Measurements from ENCODE around the gene HDAC7. TPM values are rescaled to one million over a fixed set of nuclear protein-coding genes. Genes with fewer than 3 reads are reported as not detected.

Gene HDAC7
- total and polyA plus RNA-seq, 2 donors (not counting 1 experiment from before 2014, with no cell fraction given) = 28.1 to 31.6 TPM

GRCh38 chr12:47856721-47857575, 37.2 kb upstream of the HDAC7 start:
- Histone ChIP-seq H2AFZ (ENCODE audit: low read length) (no peak overlapping the region), H3K79me2 (ENCODE audit: control insufficient read depth, insufficient read depth, low read length) (no peaks in the 10 kb centered on the region), H3K9ac (ENCODE audit: insufficient read depth, low read length) (no peak overlapping the region), H3K4me1 (ENCODE audit: control insufficient read depth, extremely low read depth, insufficient read depth, low read length) (no peaks in the 10 kb centered on the region), H3K4me2 (ENCODE audit: extremely low read depth, insufficient read depth, low read length) (no peak overlapping the region), H3K36me3 (ENCODE audit: control insufficient read depth, insufficient read depth, low read length) (peaks cover 8% of the 10 kb centered on the region), H3K4me3 (replicated peaks in 1 of 4; ENCODE audit: control extremely low read depth in 1 of 4, insufficient read depth in 1 of 4, low read depth in 3 of 4, low read length in 4 of 4) (no peak overlapping the region), H3K9me3 (ENCODE audit: control insufficient read depth, insufficient read depth, low read depth, low read length) (no peaks in the 10 kb centered on the region), H3K27ac (ENCODE audit: insufficient read depth, low read length) (no peak overlapping the region), H4K20me1 (ENCODE audit: control insufficient read depth, extremely low read depth, insufficient read depth, low read length) (no peaks in the 10 kb centered on the region), H3K27me3 (ENCODE audit: control insufficient read depth, insufficient read depth, low read length) (no peaks in the 10 kb centered on the region)
- no peak for DNase-seq (ENCODE audit: low read depth in 2 of 2)
- no peak for TF ChIP-seq EZH2 (IDR thresholded peaks at IDR 0.05; ENCODE audit: low read length, missing control alignments)

- H3K27me3 ChIP-seq (ENCODE audit: control insufficient read depth, insufficient read depth, low read length) = no peaks in the 10 kb centered on the region
Measured at GRCh38 chr12:47856094-47856493, 36.4 kb upstream of the HDAC7 start.

GRCh38 chr12:47855502-47855901, 35.8 kb upstream of the HDAC7 start:
- Histone ChIP-seq H4K20me1 (ENCODE audit: control insufficient read depth, extremely low read depth, insufficient read depth, low read length) (no peaks in the 10 kb centered on the region), H3K4me1 (ENCODE audit: control insufficient read depth, extremely low read depth, insufficient read depth, low read length) (no peaks in the 10 kb centered on the region), H3K9me3 (ENCODE audit: control insufficient read depth, insufficient read depth, low read depth, low read length) (no peaks in the 10 kb centered on the region), H2AFZ (ENCODE audit: low read length) (no peak overlapping the region), H3K4me2 (ENCODE audit: extremely low read depth, insufficient read depth, low read length) (no peak overlapping the region), H3K27ac (ENCODE audit: insufficient read depth, low read length) (no peak overlapping the region), H3K36me3 (ENCODE audit: control insufficient read depth, insufficient read depth, low read length) (peaks cover 8% of the 10 kb centered on the region), H3K27me3 (ENCODE audit: control insufficient read depth, insufficient read depth, low read length) (no peaks in the 10 kb centered on the region), H3K4me3 (replicated peaks in 1 of 4; ENCODE audit: control extremely low read depth in 1 of 4, insufficient read depth in 1 of 4, low read depth in 3 of 4, low read length in 4 of 4) (no peak overlapping the region), H3K9ac (ENCODE audit: insufficient read depth, low read length) (no peak overlapping the region), H3K79me2 (ENCODE audit: control insufficient read depth, insufficient read depth, low read length) (no peaks in the 10 kb centered on the region)
- DNase-seq (ENCODE audit: low read depth in 2 of 2) = no peak
- TF ChIP-seq EZH2 (IDR thresholded peaks at IDR 0.05; ENCODE audit: low read length, missing control alignments) = no peak
- TF ChIP-seq CTCF (conservative IDR thresholded peaks at IDR 0.05 in 1 of 2, IDR thresholded peaks at IDR 0.05 in 1 of 2; ENCODE audit: low read depth in 1 of 2, low read length in 2 of 2) = no peak

More at GRCh38 chr12:47856094-47856493, 36.4 kb upstream of the HDAC7 start:
- no peak overlapping the region for H3K9ac ChIP-seq (ENCODE audit: insufficient read depth, low read length)
- no peaks in the 10 kb centered on the region for H3K79me2 ChIP-seq (ENCODE audit: control insufficient read depth, insufficient read depth, low read length)
- H3K4me1 ChIP-seq (ENCODE audit: control insufficient read depth, extremely low read depth, insufficient read depth, low read length) = no peaks in the 10 kb centered on the region
- H2AFZ ChIP-seq (ENCODE audit: low read length) = no peak overlapping the region
- TF ChIP-seq EZH2 (IDR thresholded peaks at IDR 0.05; ENCODE audit: low read length, missing control alignments) (no peak), CTCF (conservative IDR thresholded peaks at IDR 0.05 in 1 of 2, IDR thresholded peaks at IDR 0.05 in 1 of 2; ENCODE audit: low read depth in 1 of 2, low read length in 2 of 2) (no peak)
- no peak for DNase-seq (ENCODE audit: low read depth in 2 of 2)
- no peak overlapping the region for H3K4me2 ChIP-seq (ENCODE audit: extremely low read depth, insufficient read depth, low read length)
- H4K20me1 ChIP-seq (ENCODE audit: control insufficient read depth, extremely low read depth, insufficient read depth, low read length) = no peaks in the 10 kb centered on the region
- H3K36me3 ChIP-seq (ENCODE audit: control insufficient read depth, insufficient read depth, low read length) = peaks cover 8% of the 10 kb centered on the region
- H3K4me3 ChIP-seq (replicated peaks in 1 of 4; ENCODE audit: control extremely low read depth in 1 of 4, insufficient read depth in 1 of 4, low read depth in 3 of 4, low read length in 4 of 4) = no peak overlapping the region
- no peaks in the 10 kb centered on the region for H3K9me3 ChIP-seq (ENCODE audit: control insufficient read depth, insufficient read depth, low read depth, low read length)
- no peak overlapping the region for H3K27ac ChIP-seq (ENCODE audit: insufficient read depth, low read length)
